Trophoblast cell (in vitro differentiated cells and primary cell): ENCODE results near the gene MMP25.

ENCODE experiments used
- DNase-seq, 2 donors: peaks; one replicate each; pipeline ENCODE4 v3.0.0-alpha.2; 2016
- H2AFZ ChIP-seq: 2 replicates; pipeline ENCODE4 v1.6.1; 2013; ENCODE audit warnings: low read length, moderate library complexity, mild to moderate bottlenecking; ENCODE audit not compliant: insufficient read depth, poor library complexity
- H2AK5ac ChIP-seq: 2 replicates; pipeline ENCODE4 v1.6.1; 2013; ENCODE audit warnings: mild to moderate bottlenecking, low read length
- H2BK120ac ChIP-seq: 2 replicates; pipeline ENCODE4 v1.6.1; 2013; ENCODE audit warnings: low read length, mild to moderate bottlenecking, moderate library complexity; ENCODE audit not compliant: insufficient read depth, poor library complexity
- H2BK12ac ChIP-seq: 2 replicates; pipeline ENCODE4 v1.6.1; 2013; ENCODE audit warnings: mild to moderate bottlenecking, low read length, moderate library complexity
- H2BK5ac ChIP-seq: 2 replicates; pipeline ENCODE4 v1.6.1; 2013; ENCODE audit warnings: low read length, low read depth, moderate library complexity, mild to moderate bottlenecking; ENCODE audit not compliant: poor library complexity
- H3K14ac ChIP-seq: 2 replicates; pipeline ENCODE4 v1.6.1; 2013; ENCODE audit warnings: mild to moderate bottlenecking, low read length
- H3K18ac ChIP-seq: 2 replicates; pipeline ENCODE4 v1.6.1; 2013; ENCODE audit warnings: mild to moderate bottlenecking, low read length
- H3K23ac ChIP-seq: 2 replicates; pipeline ENCODE4 v1.6.1; 2013; ENCODE audit warnings: low read length
- H3K27ac ChIP-seq: 2 replicates; pipeline ENCODE4 v1.5.1; 2013; ENCODE audit warnings: low read depth, mild to moderate bottlenecking, inconsistent platforms, low read length, moderate library complexity
- H3K27me3 ChIP-seq: 2 replicates; pipeline ENCODE4 v1.6.1; 2013; ENCODE audit warnings: inconsistent platforms, mild to moderate bottlenecking, low read length, moderate library complexity; ENCODE audit not compliant: insufficient read depth
- H3K36me3 ChIP-seq, 2 experiments: 1 replicate in 1 of 2; 2 replicates in 1 of 2; pipeline ENCODE4 v1.6.1; 2013; ENCODE audit warnings: low read length in 2 of 2, mild to moderate bottlenecking in 2 of 2, moderate library complexity in 1 of 2; ENCODE audit not compliant: insufficient read depth in 2 of 2, control insufficient read depth in 1 of 2
- H3K4ac ChIP-seq: 2 replicates; pipeline ENCODE4 v1.6.1; 2013; ENCODE audit warnings: low read depth, mild to moderate bottlenecking, low read length, moderate library complexity
- H3K4me1 ChIP-seq, 2 experiments: 1 replicate in 1 of 2; 2 replicates in 1 of 2; pipeline ENCODE4 v1.6.1; 2013; ENCODE audit warnings: low read length in 2 of 2, mild to moderate bottlenecking in 2 of 2, moderate library complexity in 1 of 2; ENCODE audit not compliant: insufficient read depth in 2 of 2, control insufficient read depth in 1 of 2
- H3K4me2 ChIP-seq: 2 replicates; pipeline ENCODE4 v1.6.1; 2013; ENCODE audit warnings: inconsistent platforms, mild to moderate bottlenecking, low read length, moderate library complexity
- H3K4me3 ChIP-seq: 2 replicates; pipeline ENCODE4 v1.5.1; 2013; ENCODE audit warnings: mild to moderate bottlenecking, low read depth, low read length, inconsistent platforms
- H3K79me1 ChIP-seq: one replicate; pipeline ENCODE4 v1.6.1; 2013; ENCODE audit warnings: low read length
- H3K79me2 ChIP-seq: 2 replicates; pipeline ENCODE4 v1.6.1; 2013; ENCODE audit warnings: low read length, mild to moderate bottlenecking; ENCODE audit not compliant: control insufficient read depth, insufficient read depth, poor library complexity
- H3K9ac ChIP-seq: 2 replicates; pipeline ENCODE4 v1.6.1; 2013; ENCODE audit warnings: mild to moderate bottlenecking, low read length
- H3K9me3 ChIP-seq: 2 replicates; pipeline ENCODE4 v1.6.1; 2013; ENCODE audit warnings: low read depth, mild to moderate bottlenecking, control low read depth, inconsistent platforms, low read length; ENCODE audit not compliant: insufficient read depth
- H4K12ac ChIP-seq: 2 replicates; pipeline ENCODE4 v1.6.1; 2013; ENCODE audit warnings: low read depth, mild to moderate bottlenecking, low read length, moderate library complexity
- H4K8ac ChIP-seq: 2 replicates; pipeline ENCODE4 v1.6.1; 2013; ENCODE audit warnings: low read depth, mild to moderate bottlenecking, low read length, moderate library complexity
- H4K91ac ChIP-seq: one replicate; pipeline ENCODE4 v1.6.1; 2013; ENCODE audit warnings: low read depth, mild to moderate bottlenecking, low read length, moderate library complexity
- WGBS: extraction: QIAGEN DNeasy Blood & Tissue Kit; methylation state at CpG from one replicate; pipeline ENCODE4 v1.1.7; 2013; ENCODE audit warnings: missing lambda C conversion rate; ENCODE audit not compliant: insufficient read length, insufficient coverage; ENCODE audit errors: extremely low coverage; 5-methylcytosine and 5-hydroxymethylcytosine counted together

MMP25 gene

GRCh38 chr16:3025032-3026002, 21.0 kb upstream of the MMP25 start:
- no peak overlapping the region for H3K23ac ChIP-seq
- H2BK12ac ChIP-seq: no peak overlapping the region
- H3K4me2 ChIP-seq: no peak overlapping the region
- H3K18ac ChIP-seq: no peak overlapping the region
- H3K36me3 ChIP-seq: peaks cover 33 to 36% of the 10 kb centered on the region in 2 experiments
- no peak overlapping the region for H4K91ac ChIP-seq
- no peaks in the 10 kb centered on the region for H3K9me3 ChIP-seq
- no peak overlapping the region for H3K14ac ChIP-seq
- peaks cover 32% of the 10 kb centered on the region for H3K79me1 ChIP-seq
- no peak overlapping the region for H4K12ac ChIP-seq
- peaks cover 24% of the 10 kb centered on the region for H3K79me2 ChIP-seq
- no peak overlapping the region for H3K9ac ChIP-seq
- WGBS: no CpG with 5 or more reads among the region's 18 CpGs
- peaks cover 15 to 16% of the 10 kb centered on the region in 2 experiments for H3K4me1 ChIP-seq
- no peak overlapping the region for H3K4me3 ChIP-seq
- H3K4ac ChIP-seq: no peak overlapping the region
- H4K8ac ChIP-seq: no peak overlapping the region
- H2AK5ac ChIP-seq: no peak overlapping the region
- H2BK5ac ChIP-seq: no peak overlapping the region
- no peak for DNase-seq
- no peak overlapping the region for H2BK120ac ChIP-seq
- no peak overlapping the region for H3K27ac ChIP-seq
- H3K27me3 ChIP-seq: no peaks in the 10 kb centered on the region
- no peak overlapping the region for H2AFZ ChIP-seq

GRCh38 chr16:3026003-3026378, 20.4 kb upstream of the MMP25 start:
- Histone ChIP-seq H3K4me2 (no peak overlapping the region), H2BK120ac (no peak overlapping the region), H4K8ac (no peak overlapping the region), H2AK5ac (no peak overlapping the region), H3K4me3 (no peak overlapping the region), H4K91ac (no peak overlapping the region), H3K36me3 (peaks cover 33 to 36% of the 10 kb centered on the region in 2 experiments), H4K12ac (no peak overlapping the region), H3K79me1 (peaks cover 27% of the 10 kb centered on the region), H3K27me3 (no peaks in the 10 kb centered on the region), H3K9ac (no peak overlapping the region), H2AFZ (no peak overlapping the region), H2BK12ac (no peak overlapping the region), H3K23ac (no peak overlapping the region), H2BK5ac (no peak overlapping the region), H3K4me1 (peaks cover 15 to 16% of the 10 kb centered on the region in 2 experiments), H3K9me3 (no peaks in the 10 kb centered on the region), H3K79me2 (peaks cover 19% of the 10 kb centered on the region), H3K4ac (no peak overlapping the region), H3K14ac (no peak overlapping the region), H3K18ac (no peak overlapping the region), H3K27ac (no peak overlapping the region)
- DNase-seq: no peak
- no CpG with 5 or more reads among the region's 8 CpGs for whole genome bisulfite sequencing

- peaks cover 28 to 31% of the 10 kb centered on the region in 2 experiments for H3K36me3 ChIP-seq
- H3K9ac ChIP-seq: no peak overlapping the region
- H3K23ac ChIP-seq: no peak overlapping the region
- H3K4me1 ChIP-seq: peaks cover 16 to 19% of the 10 kb centered on the region in 2 experiments
- no peak overlapping the region for H3K4me2 ChIP-seq
- no peak overlapping the region for H2AFZ ChIP-seq
- H2AK5ac ChIP-seq: peak overlapping the region; percentile 16
- no peak overlapping the region for H4K12ac ChIP-seq
- H2BK120ac ChIP-seq: no peak overlapping the region
- no peak overlapping the region for H2BK5ac ChIP-seq
- DNase-seq: no peak
- peaks cover 13% of the 10 kb centered on the region for H3K79me2 ChIP-seq
- no peak overlapping the region for H4K91ac ChIP-seq
- no peak overlapping the region for H3K14ac ChIP-seq
- H3K4ac ChIP-seq: no peak overlapping the region
- peaks cover 19% of the 10 kb centered on the region for H3K79me1 ChIP-seq
- H3K9me3 ChIP-seq: no peaks in the 10 kb centered on the region
- WGBS: no CpG with 5 or more reads among the region's 24 CpGs
- no peak overlapping the region for H2BK12ac ChIP-seq
- no peaks in the 10 kb centered on the region for H3K27me3 ChIP-seq
- peak overlapping the region; percentile 14 for H3K4me3 ChIP-seq
- no peak overlapping the region for H3K27ac ChIP-seq
- H3K18ac ChIP-seq: no peak overlapping the region
- no peak overlapping the region for H4K8ac ChIP-seq
Measured at GRCh38 chr16:3026609-3027488, 19.5 kb upstream of the MMP25 start.

GRCh38 chr16:3027489-3027795, 18.9 kb upstream of the MMP25 start:
- Histone ChIP-seq H2AK5ac (peak overlapping the region; percentile 16), H3K4ac (no peak overlapping the region), H3K14ac (no peak overlapping the region), H2BK120ac (no peak overlapping the region), H3K18ac (no peak overlapping the region), H2BK5ac (no peak overlapping the region), H4K8ac (no peak overlapping the region), H3K9me3 (no peaks in the 10 kb centered on the region), H3K9ac (no peak overlapping the region), H3K23ac (no peak overlapping the region), H2AFZ (no peak overlapping the region), H3K36me3 (peaks cover 25 to 27% of the 10 kb centered on the region in 2 experiments), H3K4me2 (no peak overlapping the region), H3K4me1 (peaks cover 16 to 19% of the 10 kb centered on the region in 2 experiments), H2BK12ac (no peak overlapping the region), H3K4me3 (no peak overlapping the region), H3K27ac (no peak overlapping the region), H4K12ac (no peak overlapping the region), H3K79me2 (peaks cover 11% of the 10 kb centered on the region), H4K91ac (no peak overlapping the region), H3K79me1 (peaks cover 15% of the 10 kb centered on the region), H3K27me3 (no peaks in the 10 kb centered on the region)
- no CpG with 5 or more reads among the region's 8 CpGs for WGBS
- no peak for DNase-seq
